Head of caudate nucleus (tissue), 42 donors: Measurements from ENCODE around the gene PPIF.

Experiments used
- DNase-seq, 42 donors: peaks; one replicate each; pipeline versions ENCODE4 v3.0.0 to v3.0.0-alpha.2; 2020 to 2021; ENCODE audit warnings: mixed read lengths in 7 of 42
- intact Hi-C: fragments of 100-400 bp; cut with DNase I; formaldehyde crosslinking; loops from one replicate; pipeline ENCODE4 v1.15.0; 2022

PPIF gene

DNA sequence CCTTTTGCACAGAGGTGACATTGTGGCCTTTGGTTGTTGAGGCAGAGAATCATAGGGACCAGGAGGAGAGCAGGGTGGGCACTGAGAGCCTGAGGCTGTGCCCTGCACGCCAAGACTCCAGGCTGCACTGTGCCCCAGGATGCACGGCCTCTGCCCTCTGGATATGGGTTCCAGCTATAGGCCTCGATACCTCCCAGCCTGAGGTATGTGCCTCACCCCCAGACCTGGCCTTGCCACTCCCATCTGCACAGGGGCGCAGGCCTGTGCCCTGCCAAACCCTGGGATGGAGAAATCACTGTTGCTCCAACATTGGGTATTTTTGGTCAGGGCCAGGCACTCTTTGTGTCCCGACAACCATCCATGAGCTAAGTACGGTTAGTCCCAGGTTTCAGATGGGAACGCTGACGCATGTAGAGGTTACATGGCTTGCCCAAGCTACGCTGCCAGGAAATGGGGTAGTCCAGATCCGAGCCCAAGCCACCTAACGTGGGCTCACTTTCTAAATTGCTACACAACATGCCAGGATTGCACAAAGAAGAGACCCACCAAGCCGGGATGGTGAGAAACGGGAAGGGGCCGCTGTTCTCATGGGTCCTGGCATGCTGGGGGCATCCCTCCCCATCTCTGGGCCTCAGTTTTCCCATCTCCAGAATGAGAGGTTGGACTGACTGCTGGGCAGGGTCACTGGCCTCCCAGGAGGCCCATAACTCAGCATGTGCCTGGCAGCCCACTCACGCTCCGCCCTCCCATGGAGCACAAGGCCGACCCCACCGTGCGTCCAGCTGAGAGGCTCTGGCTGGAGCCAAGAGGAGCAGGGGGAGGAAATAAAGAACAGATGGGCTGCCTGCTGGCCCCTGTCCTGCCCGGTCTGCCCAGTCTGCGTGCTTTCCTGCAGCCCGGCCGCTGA is 54.0 kb downstream of the PPIF start:
- DNase-seq = peak in 18 of 42 donors; percentile 51 to 80 (median 61)
- intact Hi-C loops = no loop called here

DNA sequence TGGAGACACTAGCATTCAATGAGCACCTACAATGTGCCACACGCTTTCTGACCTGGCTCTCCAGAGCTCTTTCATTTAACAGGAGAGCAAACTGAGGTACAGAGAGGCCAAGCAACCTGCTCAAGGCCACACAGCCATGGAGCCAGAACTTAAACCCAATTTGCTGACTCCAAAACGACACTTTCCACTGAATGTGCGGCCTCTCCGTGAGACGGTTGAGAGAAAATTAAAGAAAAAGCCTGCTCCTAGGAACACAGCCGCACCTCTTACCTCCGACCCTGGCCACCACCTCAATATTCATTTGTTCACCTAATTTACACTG is 55.3 kb downstream of the PPIF start:
- intact Hi-C loops = no loop called here

DNA sequence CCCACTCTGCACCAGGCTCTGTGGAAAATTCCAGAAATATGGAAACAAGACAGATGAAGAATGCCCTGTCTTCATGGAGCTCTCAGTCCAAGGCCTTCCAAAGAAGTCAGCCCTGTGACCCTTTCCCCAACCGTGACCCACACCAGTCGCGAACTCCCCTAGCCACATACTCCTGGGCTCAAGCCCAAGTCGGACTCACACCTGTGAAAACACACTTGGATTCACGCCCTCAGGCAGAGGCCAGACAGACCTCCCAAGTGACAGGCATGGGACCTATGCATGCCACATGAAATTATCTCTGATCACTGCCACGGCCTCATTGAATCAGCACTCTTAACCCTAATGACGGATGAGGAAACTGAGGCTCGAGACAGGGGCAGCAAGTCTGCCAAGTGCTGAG is 55.7 kb downstream of the PPIF start:
- peak in 4 of 42 donors; percentile 2 to 22 (median 11) for DNase-seq

More for the DNA sequence above, 55.3 kb downstream of the PPIF start:
- peak in 1 of 42 donors; percentile 1 for DNase-seq

DNA sequence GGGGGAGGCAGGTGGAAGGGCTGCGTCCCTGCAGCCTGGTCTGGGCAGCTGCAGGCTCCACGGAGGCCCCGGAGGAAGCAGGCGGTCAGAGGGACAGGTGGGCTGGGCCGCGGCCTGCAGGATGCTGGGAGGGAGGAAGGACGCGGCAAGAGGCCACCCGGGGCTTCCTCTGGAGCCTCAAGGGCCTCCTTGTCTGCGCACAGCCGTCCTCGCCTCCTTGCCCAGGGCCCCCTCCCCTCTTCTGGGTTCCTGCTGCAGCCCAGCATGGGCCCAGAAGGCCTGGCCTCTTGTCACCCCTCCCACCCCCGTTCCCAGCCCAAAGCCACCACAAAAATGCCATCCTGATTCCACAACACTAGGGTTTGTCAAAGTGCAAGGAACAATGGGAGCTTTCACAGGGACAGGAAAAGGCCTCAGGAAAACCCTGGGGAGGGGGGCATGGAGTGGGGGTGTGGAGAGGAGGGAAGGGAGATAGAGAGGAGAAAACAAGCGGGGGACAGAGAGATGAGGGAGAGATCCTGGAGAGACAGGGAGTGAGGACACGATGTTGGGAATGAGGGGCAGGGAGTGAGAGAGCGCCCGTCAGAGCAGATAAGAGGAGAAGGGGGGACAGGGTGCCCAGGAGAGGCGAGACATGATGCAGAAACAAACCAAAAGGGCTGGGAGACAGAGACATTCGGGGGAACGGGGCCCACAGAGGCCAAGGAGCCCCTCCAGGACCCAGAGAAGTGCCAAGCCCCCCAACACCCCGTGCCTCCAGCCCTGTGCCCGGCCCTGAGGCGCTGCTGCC is 56.4 kb downstream of the PPIF start:
- peak; percentile 57 to 90 (median 78) for DNase-seq
- intact Hi-C loops = no loop called here

More for the DNA sequence above, 55.7 kb downstream of the PPIF start:
- intact Hi-C loops = no loop called here

DNA sequence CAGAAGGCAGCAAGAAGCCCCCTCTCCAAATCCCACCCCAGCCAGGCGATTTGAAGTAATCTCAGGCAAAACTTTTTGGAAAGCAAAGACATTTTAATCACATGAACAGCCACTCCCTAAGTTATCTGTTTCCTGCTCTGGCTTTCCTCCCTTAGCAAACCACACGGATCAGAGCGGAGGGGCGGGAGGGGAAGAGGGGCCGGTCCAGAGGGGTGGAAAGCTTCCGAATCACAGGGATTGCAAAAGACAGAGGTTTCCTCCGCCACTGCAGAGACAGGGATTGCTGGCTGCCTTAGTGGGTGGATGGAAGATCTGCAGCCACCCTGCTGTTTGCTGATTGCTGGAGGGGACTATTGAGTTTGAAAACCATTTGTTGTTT is 57.0 kb downstream of the PPIF start:
- intact Hi-C loops = no loop called here
- DNase-seq = peak in 5 of 42 donors; percentile 6 to 36 (median 28)

DNA sequence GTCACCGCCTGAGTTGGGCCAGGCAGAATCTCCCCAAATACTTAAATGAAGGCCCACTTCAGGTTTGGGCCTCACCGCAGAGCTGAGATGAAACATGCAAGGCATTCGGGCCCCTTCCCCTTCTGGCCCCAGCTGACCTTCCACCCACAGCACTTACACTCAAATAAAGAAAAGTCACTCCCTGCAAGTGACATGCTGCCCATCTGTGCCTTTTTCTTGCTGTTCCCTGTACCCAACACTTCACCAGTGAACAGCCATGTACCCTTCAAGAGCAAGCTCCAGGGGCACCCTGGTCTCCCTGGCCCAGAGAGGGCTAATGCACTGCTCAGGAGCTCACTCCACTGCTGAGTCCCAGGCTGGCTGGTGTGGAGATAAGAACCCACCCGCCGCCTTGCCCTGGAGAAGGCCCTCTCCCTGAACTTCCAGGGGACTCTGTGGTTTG is 57.4 kb downstream of the PPIF start:
- peak in 6 of 42 donors; percentile 1 to 35 (median 29) for DNase-seq
- intact Hi-C loops = no loop called here
